Peyer's patch (tissue), 4 donors: ENCODE results near the gene PDCD4. TPM values are rescaled to one million over a fixed set of nuclear protein-coding genes. Genes with fewer than 3 reads are reported as not detected.

ENCODE experiments used
- DNase-seq, 3 donors: peaks; one replicate each; pipeline ENCODE4 v3.0.0-alpha.2; 2017 to 2019
- H3K27ac ChIP-seq, 4 donors: fragments of 200-600 bp; sonication (generic); one replicate each; pipeline ENCODE4 v1.5.1; 2016 to 2019
- H3K27me3 ChIP-seq, 2 donors: fragments of 200-600 bp; sonication (generic); one replicate each; pipeline ENCODE4 v1.5.1; 2019
- H3K36me3 ChIP-seq, 3 donors: fragments of 200-600 bp; sonication (generic); one replicate each; pipeline ENCODE4 v1.5.1; 2016 to 2019
- H3K4me1 ChIP-seq, 4 donors: fragments of 200-600 bp; sonication (generic); one replicate each; pipeline ENCODE4 v1.5.1; 2016 to 2019
- H3K4me3 ChIP-seq, 4 donors: fragments of 200-600 bp; sonication (generic); 1 replicate in 3 of 4; 2 replicates in 1 of 4; pipeline ENCODE4 v1.5.1; 2016 to 2019; ENCODE audit warnings: mild to moderate bottlenecking in 1 of 4
- H3K9me3 ChIP-seq, 4 donors: fragments of 200-600 bp; sonication (generic); one replicate each; pipeline ENCODE4 v1.5.1; 2016 to 2019; ENCODE audit warnings: mild to moderate bottlenecking in 1 of 4
- POLR2A ChIP-seq, 2 donors: fragments of 450-650 bp; IDR thresholded peaks; one replicate each; pipeline ENCODE4 v1.5.1; 2017; ENCODE audit warnings: antibody characterized with exemption in 2 of 2, mild to moderate bottlenecking in 2 of 2, moderate library complexity in 2 of 2
- total RNA-seq, 4 donors: library from RNA; depleted of rRNA; stranded (reverse); fragments of >200 nt; gene quantifications; one replicate each; pipeline ENCODE4 v1.1.0, GENCODE V29; 2016
- TF ChIP-seq, protein P1 (sequence below), 6 experiments: fragments of 450-650 bp in 4 of 6; fragments of 200-600 bp in 2 of 6; sonication (generic) in 1 of 6; IDR thresholded peaks; one replicate each; pipeline ENCODE4 v1.5.1; 2017 to 2019; ENCODE audit warnings: antibody characterized with exemption in 6 of 6, mild to moderate bottlenecking in 3 of 6, moderate library complexity in 1 of 6

PDCD4 gene
- total RNA-seq, 4 donors from 2014 or later: 301 to 538 (median 330) TPM

DNA sequence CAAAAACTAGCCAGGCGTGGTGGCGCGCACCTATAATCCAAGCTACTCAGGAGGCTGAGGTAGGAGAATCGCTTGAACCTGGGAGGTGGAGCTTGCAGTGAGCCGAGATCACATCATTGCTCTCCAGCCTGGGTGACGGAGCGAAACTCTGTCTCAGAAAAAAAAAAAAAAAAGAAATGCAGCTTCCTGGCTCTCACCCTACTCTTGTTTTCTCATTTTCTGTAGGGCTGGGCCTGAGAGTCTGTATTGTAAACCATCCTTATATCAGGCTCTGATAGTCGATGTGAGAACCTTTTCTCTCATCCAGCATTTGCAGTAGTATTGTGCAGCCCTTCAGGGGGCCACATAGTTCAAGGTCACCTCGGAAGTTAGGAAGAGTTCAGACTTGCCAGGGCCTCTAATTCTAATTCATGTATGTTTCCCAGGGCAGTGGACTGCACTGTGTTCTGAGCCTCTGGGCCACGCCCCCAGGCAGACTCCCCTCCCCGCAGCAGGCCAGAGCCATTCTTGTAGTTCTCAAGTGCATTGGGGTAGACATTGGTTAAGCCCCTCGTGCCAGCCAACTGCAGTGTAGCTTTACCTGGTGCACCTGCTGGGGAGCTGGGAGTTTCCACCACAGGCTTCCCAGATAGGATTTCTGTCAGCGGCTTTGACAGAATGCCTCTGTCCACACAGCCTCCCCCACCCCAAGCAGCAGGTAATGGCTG lies 38.3 kb upstream of the PDCD4 start:
- no peak for DNase-seq
- TF ChIP-seq, protein P1, sequence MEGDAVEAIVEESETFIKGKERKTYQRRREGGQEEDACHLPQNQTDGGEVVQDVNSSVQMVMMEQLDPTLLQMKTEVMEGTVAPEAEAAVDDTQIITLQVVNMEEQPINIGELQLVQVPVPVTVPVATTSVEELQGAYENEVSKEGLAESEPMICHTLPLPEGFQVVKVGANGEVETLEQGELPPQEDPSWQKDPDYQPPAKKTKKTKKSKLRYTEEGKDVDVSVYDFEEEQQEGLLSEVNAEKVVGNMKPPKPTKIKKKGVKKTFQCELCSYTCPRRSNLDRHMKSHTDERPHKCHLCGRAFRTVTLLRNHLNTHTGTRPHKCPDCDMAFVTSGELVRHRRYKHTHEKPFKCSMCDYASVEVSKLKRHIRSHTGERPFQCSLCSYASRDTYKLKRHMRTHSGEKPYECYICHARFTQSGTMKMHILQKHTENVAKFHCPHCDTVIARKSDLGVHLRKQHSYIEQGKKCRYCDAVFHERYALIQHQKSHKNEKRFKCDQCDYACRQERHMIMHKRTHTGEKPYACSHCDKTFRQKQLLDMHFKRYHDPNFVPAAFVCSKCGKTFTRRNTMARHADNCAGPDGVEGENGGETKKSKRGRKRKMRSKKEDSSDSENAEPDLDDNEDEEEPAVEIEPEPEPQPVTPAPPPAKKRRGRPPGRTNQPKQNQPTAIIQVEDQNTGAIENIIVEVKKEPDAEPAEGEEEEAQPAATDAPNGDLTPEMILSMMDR (IDR thresholded peaks at IDR 0.05): no peak
- no peak for TF ChIP-seq POLR2A (IDR thresholded peaks at IDR 0.05)
- no peaks in the 10 kb centered on the region for H3K27me3 ChIP-seq
- H3K9me3 ChIP-seq: no peaks in the 10 kb centered on the region
- no peak overlapping the region for H3K4me3 ChIP-seq
- peaks cover 0 to 38% (median 0%) of the 10 kb centered on the region in 4 donors for H3K4me1 ChIP-seq
- H3K36me3 ChIP-seq: no peaks in the 10 kb centered on the region
- no peak overlapping the region for H3K27ac ChIP-seq

DNA sequence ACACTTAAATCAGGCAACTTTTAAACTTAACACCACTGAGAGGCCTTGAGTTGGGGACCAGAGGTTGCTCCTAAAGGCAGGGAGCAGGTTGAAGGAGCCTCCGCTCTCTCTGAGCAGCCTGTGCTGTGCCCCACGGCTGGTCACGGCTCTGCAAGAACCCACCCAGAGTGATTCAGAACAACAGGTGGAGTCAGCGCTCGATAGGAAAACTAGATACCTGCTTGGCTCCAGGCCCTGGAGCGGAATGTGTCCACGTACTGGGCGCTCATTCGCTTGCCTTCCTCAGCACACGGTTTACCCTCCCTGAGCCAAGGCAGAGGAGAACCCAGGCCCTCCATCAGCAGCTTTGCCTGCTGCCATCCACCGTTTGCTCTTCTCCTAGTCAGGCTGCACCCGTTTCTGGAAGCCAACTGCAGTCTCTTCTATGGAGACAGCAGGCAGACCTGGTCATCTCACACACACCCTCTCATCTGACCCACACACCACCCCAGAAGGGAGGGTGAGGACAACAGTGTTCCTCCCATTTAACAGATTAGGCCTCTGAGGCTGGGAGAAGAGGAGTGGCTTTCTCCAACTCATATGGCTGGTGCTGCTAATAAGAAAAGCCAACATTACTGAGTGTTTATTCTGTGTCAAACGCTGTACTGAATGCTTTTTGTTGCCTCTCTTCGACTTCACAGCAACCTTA lies 37.6 kb upstream of the PDCD4 start:
- H3K4me1 ChIP-seq: peaks cover 0 to 38% (median 0%) of the 10 kb centered on the region in 4 donors
- H3K27me3 ChIP-seq: no peaks in the 10 kb centered on the region
- H3K36me3 ChIP-seq: no peaks in the 10 kb centered on the region
- no peak for DNase-seq
- H3K4me3 ChIP-seq: no peak overlapping the region
- peak overlapping the region in 2 of 4 donors; percentile 0 to 54 for H3K27ac ChIP-seq
- TF ChIP-seq, protein P1 (IDR thresholded peaks at IDR 0.05): no peak
- TF ChIP-seq POLR2A (IDR thresholded peaks at IDR 0.05): no peak
- no peaks in the 10 kb centered on the region for H3K9me3 ChIP-seq

DNA sequence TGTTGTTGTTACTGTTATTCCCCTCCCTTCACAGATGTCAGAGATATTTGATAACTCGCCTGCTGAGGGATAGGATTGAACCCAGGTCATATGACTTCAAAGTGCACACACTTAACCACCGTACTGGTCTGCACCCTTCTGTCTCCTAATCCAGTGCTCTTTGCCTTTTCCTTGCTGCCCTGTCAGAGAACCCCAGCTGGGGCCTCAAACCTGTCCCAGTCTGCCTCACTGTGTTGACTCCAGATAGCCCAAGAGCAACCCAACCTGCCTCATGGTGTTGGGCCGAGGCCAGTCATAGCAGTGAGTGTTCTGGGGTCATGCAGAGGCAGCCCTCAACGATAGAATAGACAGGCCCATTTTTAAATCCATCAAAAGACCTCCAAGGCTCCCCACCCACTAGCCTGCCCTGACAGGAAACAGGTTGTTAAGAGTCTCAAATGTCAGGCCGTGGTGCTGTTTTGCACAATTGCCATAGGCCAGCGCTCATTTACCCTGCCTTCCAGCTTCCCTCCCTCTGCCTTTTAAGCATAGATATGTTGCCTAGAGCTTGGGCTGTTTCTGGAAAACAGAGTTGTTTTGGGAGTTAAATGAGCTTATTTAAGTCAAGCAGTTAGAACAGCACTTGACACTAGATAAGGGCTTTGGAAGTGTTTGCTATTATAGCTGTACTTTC lies 37.0 kb upstream of the PDCD4 start:
- H3K27ac ChIP-seq: peak overlapping the region in 2 of 4 donors; percentile 0 to 54
- H3K4me3 ChIP-seq: no peak overlapping the region
- H3K27me3 ChIP-seq: no peaks in the 10 kb centered on the region
- TF ChIP-seq POLR2A (IDR thresholded peaks at IDR 0.05): no peak
- TF ChIP-seq, protein P1 (IDR thresholded peaks at IDR 0.05): no peak
- H3K9me3 ChIP-seq: no peaks in the 10 kb centered on the region
- no peaks in the 10 kb centered on the region for H3K36me3 ChIP-seq
- DNase-seq: no peak
- peaks cover 0 to 43% (median 2%) of the 10 kb centered on the region in 4 donors for H3K4me1 ChIP-seq

DNA sequence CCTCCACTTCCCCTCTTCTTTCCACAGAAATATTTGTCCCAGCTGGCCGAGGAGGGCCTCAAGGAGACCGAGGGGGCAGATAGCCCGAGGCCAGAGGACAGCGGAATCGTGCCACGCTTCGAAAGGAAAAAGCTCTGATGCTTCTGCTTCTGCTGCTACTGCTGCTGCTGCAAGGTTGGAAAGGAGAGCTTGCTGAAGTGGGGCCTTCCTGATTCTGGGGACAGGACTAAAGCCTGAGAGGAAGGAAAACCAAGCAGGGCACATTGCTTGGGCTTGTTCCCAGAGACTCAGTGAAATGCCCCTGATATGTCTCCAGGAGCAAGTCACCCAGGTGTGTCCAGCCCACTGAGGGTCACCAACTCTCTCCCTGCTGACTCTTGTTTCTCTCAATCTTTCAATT lies 35.9 kb upstream of the PDCD4 start:
- H3K4me1 ChIP-seq: peaks cover 0 to 51% (median 5%) of the 10 kb centered on the region in 4 donors
- no peak for DNase-seq
- no peaks in the 10 kb centered on the region for H3K27me3 ChIP-seq
- H3K9me3 ChIP-seq: no peaks in the 10 kb centered on the region
- H3K36me3 ChIP-seq: no peaks in the 10 kb centered on the region
- H3K4me3 ChIP-seq: no peak overlapping the region
- peak overlapping the region in 2 of 4 donors; percentile 52 to 85 for H3K27ac ChIP-seq
- TF ChIP-seq POLR2A (IDR thresholded peaks at IDR 0.05): no peak
- TF ChIP-seq, protein P1 (IDR thresholded peaks at IDR 0.05): no peak

DNA sequence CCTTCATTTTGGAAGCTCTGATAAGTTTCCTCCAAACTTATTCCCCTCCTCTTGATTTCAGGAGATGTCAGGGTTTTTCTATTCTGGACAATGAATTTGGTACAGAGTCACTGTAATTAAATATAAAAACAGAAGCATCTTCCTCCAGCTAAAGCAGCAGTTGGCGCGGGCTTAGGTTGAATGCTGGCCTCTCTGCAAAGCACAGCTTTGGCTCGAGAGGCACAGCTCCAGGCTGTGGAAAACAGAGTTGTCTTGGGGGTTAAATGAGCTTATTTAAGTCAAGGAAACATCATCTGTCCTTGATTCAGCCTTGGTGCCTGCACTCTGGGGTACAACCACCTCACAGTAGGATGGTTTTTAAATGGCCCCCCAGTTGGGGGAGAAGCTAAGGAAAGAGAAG lies 35.0 kb upstream of the PDCD4 start:
- Histone ChIP-seq H3K4me1 (peaks cover 8 to 59% (median 12%) of the 10 kb centered on the region in 4 donors), H3K9me3 (no peaks in the 10 kb centered on the region), H3K27me3 (no peaks in the 10 kb centered on the region), H3K27ac (peak overlapping the region; percentile 1 to 94 (median 80)), H3K4me3 (no peak overlapping the region), H3K36me3 (no peaks in the 10 kb centered on the region)
- DNase-seq: no peak
- no peak for TF ChIP-seq POLR2A (IDR thresholded peaks at IDR 0.05)
- TF ChIP-seq, protein P1 (IDR thresholded peaks at IDR 0.05): no peak
